Measurements from ENCODE around the gene NOX3. TPM values are rescaled to one million over a fixed set of nuclear protein-coding genes. Genes with fewer than 3 reads are reported as not detected.

Gene NOX3
- polyA plus RNA-seq, 1 donor from 2014 or later, result 0.11 TPM

DNA sequence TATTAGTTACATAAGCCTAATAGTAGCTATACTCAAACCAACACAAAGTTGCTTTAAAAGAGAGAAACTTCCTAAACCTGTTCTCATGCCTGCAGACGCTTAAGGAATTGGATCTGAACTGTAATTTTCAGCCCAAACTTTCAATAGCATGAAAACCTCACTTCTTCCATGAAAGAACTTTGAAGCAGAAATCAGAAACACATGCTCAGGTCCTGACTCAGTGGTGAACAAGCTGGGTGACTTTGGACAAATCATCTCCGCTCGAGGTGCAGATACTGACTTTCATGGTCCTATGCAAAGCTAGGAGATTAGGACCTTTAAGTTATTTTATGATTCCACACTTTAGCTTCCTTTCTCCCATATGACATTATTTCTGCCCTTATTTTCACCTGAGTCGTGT is 36.5 kb downstream of the NOX3 start:
- no peak overlapping the region for H3K9ac ChIP-seq (ENCODE audit: low read length)
- TF ChIP-seq TAF1 (IDR thresholded peaks at IDR 0.05; ENCODE audit: low read depth), result no peak
- TF ChIP-seq, protein P1, sequence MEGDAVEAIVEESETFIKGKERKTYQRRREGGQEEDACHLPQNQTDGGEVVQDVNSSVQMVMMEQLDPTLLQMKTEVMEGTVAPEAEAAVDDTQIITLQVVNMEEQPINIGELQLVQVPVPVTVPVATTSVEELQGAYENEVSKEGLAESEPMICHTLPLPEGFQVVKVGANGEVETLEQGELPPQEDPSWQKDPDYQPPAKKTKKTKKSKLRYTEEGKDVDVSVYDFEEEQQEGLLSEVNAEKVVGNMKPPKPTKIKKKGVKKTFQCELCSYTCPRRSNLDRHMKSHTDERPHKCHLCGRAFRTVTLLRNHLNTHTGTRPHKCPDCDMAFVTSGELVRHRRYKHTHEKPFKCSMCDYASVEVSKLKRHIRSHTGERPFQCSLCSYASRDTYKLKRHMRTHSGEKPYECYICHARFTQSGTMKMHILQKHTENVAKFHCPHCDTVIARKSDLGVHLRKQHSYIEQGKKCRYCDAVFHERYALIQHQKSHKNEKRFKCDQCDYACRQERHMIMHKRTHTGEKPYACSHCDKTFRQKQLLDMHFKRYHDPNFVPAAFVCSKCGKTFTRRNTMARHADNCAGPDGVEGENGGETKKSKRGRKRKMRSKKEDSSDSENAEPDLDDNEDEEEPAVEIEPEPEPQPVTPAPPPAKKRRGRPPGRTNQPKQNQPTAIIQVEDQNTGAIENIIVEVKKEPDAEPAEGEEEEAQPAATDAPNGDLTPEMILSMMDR (IDR thresholded peaks at IDR 0.05; ENCODE audit: poor library complexity, severe bottlenecking), result no peak
- no peak for TF ChIP-seq POLR2AphosphoS5 (IDR thresholded peaks at IDR 0.05)
- no peak for TF ChIP-seq MXI1 (conservative IDR thresholded peaks at IDR 0.05; ENCODE audit: poor library complexity, severe bottlenecking)
- TF ChIP-seq EP300 (conservative IDR thresholded peaks at IDR 0.05; ENCODE audit: poor library complexity, severe bottlenecking), result no peak
- no peak for TF ChIP-seq REST (IDR thresholded peaks at IDR 0.05; ENCODE audit: borderline replicate concordance)
- TF ChIP-seq EZH2 (IDR thresholded peaks at IDR 0.05; ENCODE audit: borderline replicate concordance, insufficient read depth, low read length, poor library complexity, severe bottlenecking), result no peak
- TF ChIP-seq SMC3 (conservative IDR thresholded peaks at IDR 0.05; ENCODE audit: poor library complexity), result no peak
- TF ChIP-seq RAD21 (conservative IDR thresholded peaks at IDR 0.05), result no peak
- no peaks in the 10 kb centered on the region for H3K9me3 ChIP-seq (ENCODE audit: low read length)
- H3K36me3 ChIP-seq (ENCODE audit: insufficient read depth, low read length), result no peaks in the 10 kb centered on the region
- no peaks in the 10 kb centered on the region for H3K27me3 ChIP-seq (ENCODE audit: insufficient read depth, low read depth, low read length)
- H4K20me1 ChIP-seq (ENCODE audit: insufficient read depth), result no peaks in the 10 kb centered on the region
- H3K79me2 ChIP-seq (replicated peaks; ENCODE audit: insufficient read depth, low read length), result no peaks in the 10 kb centered on the region
- no peak overlapping the region for H2AFZ ChIP-seq (ENCODE audit: low read depth, low read length)
- no peak overlapping the region for H3K27ac ChIP-seq (ENCODE audit: low read length)
- no peaks in the 10 kb centered on the region for H3F3A ChIP-seq (ENCODE audit: insufficient read depth, low read length, poor library complexity, severe bottlenecking)
- no peaks in the 10 kb centered on the region for H3K9me2 ChIP-seq (ENCODE audit: insufficient read depth, low read length)
- no peak overlapping the region for H3K4me2 ChIP-seq (ENCODE audit: low read length)
- no peak overlapping the region for H3K4me3 ChIP-seq (ENCODE audit: low read length)

DNA sequence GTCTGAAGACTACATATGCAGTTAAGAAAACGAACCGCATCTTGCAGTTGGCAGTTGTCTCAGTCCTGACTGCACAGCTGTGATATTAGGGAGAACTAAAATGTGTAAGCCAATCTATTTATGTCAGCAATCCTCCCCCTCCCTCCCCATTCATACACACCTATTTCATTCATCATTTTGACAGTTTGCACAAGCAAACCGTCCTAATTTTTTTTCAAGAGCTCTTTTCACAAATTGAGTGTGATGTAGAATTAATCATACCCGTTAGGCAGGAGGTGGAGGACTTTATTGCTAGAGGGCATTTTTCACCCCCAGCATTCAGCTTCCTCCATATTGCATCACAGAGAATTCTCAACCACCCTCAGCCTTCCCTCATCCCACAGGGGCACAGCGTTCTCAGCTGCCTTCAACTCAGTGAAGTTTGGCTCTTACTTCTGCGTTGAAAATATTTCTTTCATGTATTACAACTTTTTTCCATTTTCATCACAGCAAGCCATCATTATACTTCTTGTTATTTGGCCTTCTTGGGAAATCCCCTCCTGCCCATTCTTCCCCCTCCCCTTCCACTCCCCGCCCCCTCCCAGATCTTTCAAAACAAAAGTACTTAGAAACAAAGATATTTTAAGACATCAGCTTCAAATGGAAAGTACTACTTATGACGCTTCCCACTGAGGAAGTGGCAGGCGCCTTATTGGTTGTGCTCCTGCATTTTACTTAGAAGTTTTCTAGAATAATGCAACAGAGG is 37.5 kb downstream of the NOX3 start:
- H3F3A ChIP-seq (ENCODE audit: insufficient read depth, low read length, poor library complexity, severe bottlenecking), result no peaks in the 10 kb centered on the region
- no peak overlapping the region for H3K27ac ChIP-seq (ENCODE audit: low read length)
- no peaks in the 10 kb centered on the region for H3K9me2 ChIP-seq (ENCODE audit: insufficient read depth, low read length)
- H3K79me2 ChIP-seq (replicated peaks; ENCODE audit: insufficient read depth, low read length), result no peaks in the 10 kb centered on the region
- TF ChIP-seq TAF1 (IDR thresholded peaks at IDR 0.05; ENCODE audit: low read depth) (no peak), EP300 (conservative IDR thresholded peaks at IDR 0.05; ENCODE audit: poor library complexity, severe bottlenecking) (no peak), EZH2 (IDR thresholded peaks at IDR 0.05; ENCODE audit: borderline replicate concordance, insufficient read depth, low read length, poor library complexity, severe bottlenecking) (no peak), POLR2AphosphoS5 (IDR thresholded peaks at IDR 0.05) (no peak), MXI1 (conservative IDR thresholded peaks at IDR 0.05; ENCODE audit: poor library complexity, severe bottlenecking) (no peak), SMC3 (conservative IDR thresholded peaks at IDR 0.05; ENCODE audit: poor library complexity) (no peak), REST (IDR thresholded peaks at IDR 0.05; ENCODE audit: borderline replicate concordance) (no peak)
- TF ChIP-seq, protein P1 (IDR thresholded peaks at IDR 0.05; ENCODE audit: poor library complexity, severe bottlenecking), result no peak
- no peaks in the 10 kb centered on the region for H4K20me1 ChIP-seq (ENCODE audit: insufficient read depth)
- H3K9ac ChIP-seq (ENCODE audit: low read length), result no peak overlapping the region
- H3K4me2 ChIP-seq (ENCODE audit: low read length), result no peak overlapping the region
- no peaks in the 10 kb centered on the region for H3K36me3 ChIP-seq (ENCODE audit: insufficient read depth, low read length)
- H3K9me3 ChIP-seq (ENCODE audit: low read length), result no peaks in the 10 kb centered on the region
- no peak overlapping the region for H3K4me3 ChIP-seq (ENCODE audit: low read length)
- H3K27me3 ChIP-seq (ENCODE audit: insufficient read depth, low read depth, low read length), result no peaks in the 10 kb centered on the region
- H2AFZ ChIP-seq (ENCODE audit: low read depth, low read length), result no peak overlapping the region

Data from neural cell (in vitro differentiated cells).